IgD-negative memory B cell (primary cell): ENCODE measurements around the gene MAP3K14. TPM values are rescaled to one million over a fixed set of nuclear protein-coding genes. Genes with fewer than 3 reads are reported as not detected.

ENCODE experiments used
- H3K27ac Mint-ChIP-seq, 3 donors: one replicate each; pipeline ENCODE4 v1.8.0; 2020 to 2022; ENCODE audit warnings: mild to moderate bottlenecking in 3 of 3, mixed read lengths in 3 of 3, moderate library complexity in 1 of 3
- H3K27me3 Mint-ChIP-seq: one replicate; pipeline ENCODE4 v1.8.0; 2021; ENCODE audit warnings: mixed read lengths
- H3K36me3 Mint-ChIP-seq: one replicate; pipeline ENCODE4 v1.8.0; 2020; ENCODE audit warnings: mild to moderate bottlenecking, mixed read lengths
- H3K4me1 Mint-ChIP-seq, 3 donors: one replicate each; pipeline ENCODE4 v1.8.0; 2020 to 2022; ENCODE audit warnings: mixed read lengths in 3 of 3, mild to moderate bottlenecking in 1 of 3
- H3K4me3 Mint-ChIP-seq, 4 donors: one replicate each; pipeline ENCODE4 v1.8.0; 2020 to 2022; ENCODE audit warnings: mild to moderate bottlenecking in 4 of 4, mixed read lengths in 4 of 4, moderate library complexity in 3 of 4
- H3K9me3 Mint-ChIP-seq, 3 donors: one replicate each; pipeline ENCODE4 v1.8.0; 2020 to 2021; ENCODE audit warnings: mixed read lengths in 3 of 3, mild to moderate bottlenecking in 1 of 3
- polyA plus RNA-seq: library from polyadenylated mRNA; unstranded; fragments of 300-500 nt; fragmentation: Illumina TruSeq; gene quantifications from one replicate; pipeline ENCODE4 v1.2.3, GENCODE V29; 2021

The MAP3K14 gene
- polyA plus RNA-seq, 1 donor from 2014 or later: 31.5 TPM

DNA sequence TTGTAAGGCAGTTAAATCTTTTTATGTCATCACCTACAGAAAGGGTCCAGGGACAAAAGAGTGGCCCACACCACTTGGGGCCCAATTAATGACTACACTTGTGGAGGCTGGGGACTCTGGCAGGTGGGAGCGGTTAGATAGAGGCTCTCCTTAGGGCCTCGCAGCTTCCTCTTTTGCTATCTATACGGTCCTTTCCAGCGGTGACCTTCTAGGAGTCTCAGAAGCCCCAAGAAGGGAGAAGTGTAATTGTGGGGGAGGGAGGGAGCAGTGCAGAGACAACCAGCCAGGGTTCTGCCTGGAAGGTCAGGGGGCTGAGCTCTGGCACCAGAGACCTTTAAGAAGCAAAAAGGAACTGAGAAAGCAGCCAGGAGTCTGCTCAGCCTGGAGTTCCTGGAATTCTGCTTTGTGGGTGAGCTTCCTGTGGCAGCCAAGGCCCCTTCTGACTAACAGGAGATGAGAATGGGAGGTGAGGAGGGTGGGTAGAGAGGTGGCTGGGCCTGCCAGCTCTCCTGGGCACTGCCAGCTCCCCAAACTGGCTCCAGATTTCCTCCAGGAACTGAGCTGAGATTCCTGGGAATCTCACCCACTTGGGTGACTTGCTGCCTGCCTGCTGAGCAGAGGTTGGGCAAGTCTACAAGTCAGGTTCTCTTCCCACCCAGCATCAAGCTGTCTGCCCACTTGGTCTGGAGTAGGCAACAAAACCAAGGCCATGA, 16.3 kb upstream of the MAP3K14 start:
- Mint-ChIP-seq H3K9me3 (no peaks in the 10 kb centered on the region), H3K4me3 (peak overlapping the region in 2 of 4 donors; percentile 75 to 77), H3K27ac (peak overlapping the region in 1 of 3 donors; percentile 62), H3K36me3 (no peaks in the 10 kb centered on the region), H3K27me3 (no peaks in the 10 kb centered on the region), H3K4me1 (peaks cover 23 to 37% (median 32%) of the 10 kb centered on the region in 3 donors)

DNA sequence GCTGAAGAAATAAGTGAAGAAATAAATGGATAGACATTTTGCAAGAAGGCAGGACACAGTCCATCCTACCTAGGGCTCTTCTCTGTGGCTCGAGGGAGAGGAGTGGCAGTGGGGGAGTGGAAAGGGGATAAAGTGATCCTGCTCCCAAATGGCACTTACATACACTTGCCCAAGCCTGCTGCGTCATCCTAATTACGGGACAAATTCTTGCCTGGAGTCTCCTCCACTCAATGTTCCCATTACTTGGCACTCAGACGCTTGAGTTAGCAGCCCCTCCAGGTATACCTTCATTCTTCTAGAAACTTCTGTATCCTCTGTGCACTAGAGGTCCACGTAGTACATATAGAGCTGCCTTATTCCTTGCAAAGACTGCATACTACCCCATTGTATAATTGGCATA, 15.7 kb upstream of the MAP3K14 start:
- Mint-ChIP-seq H3K36me3 (no peaks in the 10 kb centered on the region), H3K27me3 (no peaks in the 10 kb centered on the region), H3K4me3 (peak overlapping the region in 1 of 4 donors; percentile 9), H3K4me1 (peaks cover 23 to 37% (median 32%) of the 10 kb centered on the region in 3 donors), H3K27ac (no peak overlapping the region), H3K9me3 (no peaks in the 10 kb centered on the region)

DNA sequence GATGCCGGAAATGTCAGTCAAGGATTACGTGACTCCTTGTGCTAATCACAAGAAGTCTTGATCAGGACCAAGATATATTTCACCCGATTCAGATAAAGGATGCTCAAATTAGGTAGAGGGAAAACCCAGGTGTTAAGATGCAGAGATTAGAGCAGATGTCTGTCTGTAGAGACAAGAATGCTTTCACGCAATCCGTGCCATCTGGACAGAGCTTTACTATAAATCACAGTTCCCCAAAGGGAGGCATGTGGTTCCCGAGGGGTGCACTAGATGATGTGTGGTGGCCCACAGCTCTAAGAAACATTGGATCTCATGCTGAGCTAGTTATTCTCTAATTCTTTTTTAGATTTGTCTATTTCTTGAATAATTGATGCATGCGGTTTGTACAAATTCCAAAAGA, 9.8 kb upstream of the MAP3K14 start:
- H3K36me3 Mint-ChIP-seq: no peaks in the 10 kb centered on the region
- peaks cover 7 to 12% (median 11%) of the 10 kb centered on the region in 3 donors for H3K4me1 Mint-ChIP-seq
- no peak overlapping the region for H3K27ac Mint-ChIP-seq
- no peaks in the 10 kb centered on the region for H3K9me3 Mint-ChIP-seq
- H3K4me3 Mint-ChIP-seq: no peak overlapping the region
- H3K27me3 Mint-ChIP-seq: peaks cover 4% of the 10 kb centered on the region

DNA sequence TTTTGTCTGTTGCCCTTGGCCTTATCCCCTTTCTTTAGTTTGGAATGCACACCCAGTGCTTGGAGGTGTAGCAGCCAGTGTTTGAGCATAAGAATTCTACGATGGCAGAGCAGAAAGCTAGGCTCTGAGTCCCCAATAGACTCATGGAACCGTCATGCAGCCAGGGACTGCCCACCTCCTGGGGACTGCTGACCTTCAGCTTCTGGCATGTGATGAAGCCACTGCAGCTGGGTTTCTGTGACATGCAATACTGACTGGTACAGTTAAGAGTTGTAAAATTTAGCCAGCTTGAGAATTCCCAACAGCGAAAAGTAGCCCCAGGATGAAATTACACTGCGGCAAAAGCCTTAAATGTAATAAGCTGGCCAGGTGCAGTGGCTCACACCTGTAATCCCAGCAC, 9.0 kb upstream of the MAP3K14 start:
- H3K27ac Mint-ChIP-seq: no peak overlapping the region
- no peaks in the 10 kb centered on the region for H3K36me3 Mint-ChIP-seq
- no peaks in the 10 kb centered on the region for H3K9me3 Mint-ChIP-seq

DNA sequence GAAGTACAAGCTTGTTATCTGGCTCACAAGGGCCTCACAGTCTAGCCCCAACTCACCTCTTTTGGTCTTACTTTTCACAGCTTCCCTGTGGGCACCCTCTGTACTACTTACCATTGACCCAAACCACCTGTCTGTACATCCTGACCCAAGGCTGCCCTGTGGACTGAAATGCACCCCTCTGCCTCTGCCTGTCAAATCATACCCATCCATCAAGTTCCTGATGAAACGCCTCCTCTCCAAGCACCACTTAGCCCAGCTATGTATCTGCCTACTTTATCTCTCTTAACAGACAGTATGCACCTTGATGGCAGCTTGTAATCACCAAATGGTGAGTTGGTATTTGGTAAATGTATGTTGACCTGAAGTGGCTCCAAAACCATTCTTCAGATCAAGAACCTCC, 7.5 kb upstream of the MAP3K14 start:
- Mint-ChIP-seq H3K4me1 (peaks cover 1 to 9% (median 5%) of the 10 kb centered on the region in 3 donors), H3K27ac (no peak overlapping the region), H3K36me3 (no peaks in the 10 kb centered on the region), H3K9me3 (no peaks in the 10 kb centered on the region), H3K4me3 (no peak overlapping the region), H3K27me3 (peaks cover 4% of the 10 kb centered on the region)

More for the DNA sequence above, 9.0 kb upstream of the MAP3K14 start:
- no peak overlapping the region for H3K4me3 Mint-ChIP-seq
- H3K27me3 Mint-ChIP-seq: peaks cover 4% of the 10 kb centered on the region
- H3K4me1 Mint-ChIP-seq: peaks cover 7 to 15% (median 11%) of the 10 kb centered on the region in 3 donors

DNA sequence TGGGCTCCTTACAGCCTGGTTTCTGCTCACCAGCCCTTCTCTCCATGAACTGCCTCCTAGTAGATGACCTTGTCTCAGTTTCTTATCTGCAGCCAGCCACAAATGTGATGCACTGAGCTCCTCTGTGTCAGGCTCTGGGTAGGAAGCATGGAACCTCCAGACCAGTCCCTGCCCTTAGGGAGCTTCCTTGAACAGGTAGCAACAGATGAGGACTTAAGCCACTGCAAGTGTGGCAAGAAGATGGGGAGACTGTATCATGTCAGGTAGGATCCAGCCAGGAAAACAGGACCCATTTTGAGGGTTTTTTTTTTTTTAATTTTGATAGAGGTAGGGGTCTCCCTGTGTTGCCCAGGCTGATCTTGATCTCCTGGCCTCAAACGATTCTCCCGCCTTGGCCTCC, 5.3 kb upstream of the MAP3K14 start:
- Mint-ChIP-seq H3K27me3 (peaks cover 4% of the 10 kb centered on the region), H3K27ac (no peak overlapping the region), H3K4me1 (peaks cover 3 to 8% (median 7%) of the 10 kb centered on the region in 3 donors), H3K36me3 (no peaks in the 10 kb centered on the region), H3K4me3 (no peak overlapping the region), H3K9me3 (no peaks in the 10 kb centered on the region)

DNA sequence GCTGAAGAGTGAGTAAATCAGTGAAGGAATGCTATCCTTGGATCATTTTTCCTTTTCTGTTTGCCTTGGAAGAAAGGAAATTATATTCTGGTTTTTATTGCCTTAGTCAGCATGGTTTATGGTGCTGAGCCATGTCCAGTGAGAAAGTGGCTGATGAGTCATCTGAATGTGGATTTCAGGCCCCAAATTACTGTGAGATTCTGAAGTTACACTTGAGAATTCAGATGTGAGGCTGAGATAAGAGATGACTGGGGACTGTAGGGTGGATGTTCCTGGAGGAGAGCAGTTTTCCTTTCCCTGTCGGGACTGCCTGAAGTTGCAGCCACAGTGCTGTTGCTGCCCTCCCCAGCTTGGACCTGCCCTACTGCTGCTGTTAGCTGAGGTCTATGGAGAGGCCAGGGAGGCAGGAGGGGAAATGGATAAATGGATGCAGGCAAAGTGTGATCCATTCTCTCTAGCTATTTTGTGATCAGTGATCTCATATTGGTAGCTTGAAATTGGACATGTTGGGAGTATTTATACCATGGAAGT, 4.2 kb upstream of the MAP3K14 start:
- Mint-ChIP-seq H3K27me3 (peaks cover 4% of the 10 kb centered on the region), H3K9me3 (no peaks in the 10 kb centered on the region), H3K4me3 (peak overlapping the region in 1 of 4 donors; percentile 6), H3K27ac (peak overlapping the region in 1 of 3 donors; percentile 6), H3K4me1 (peaks cover 4 to 8% (median 8%) of the 10 kb centered on the region in 3 donors), H3K36me3 (no peaks in the 10 kb centered on the region)

DNA sequence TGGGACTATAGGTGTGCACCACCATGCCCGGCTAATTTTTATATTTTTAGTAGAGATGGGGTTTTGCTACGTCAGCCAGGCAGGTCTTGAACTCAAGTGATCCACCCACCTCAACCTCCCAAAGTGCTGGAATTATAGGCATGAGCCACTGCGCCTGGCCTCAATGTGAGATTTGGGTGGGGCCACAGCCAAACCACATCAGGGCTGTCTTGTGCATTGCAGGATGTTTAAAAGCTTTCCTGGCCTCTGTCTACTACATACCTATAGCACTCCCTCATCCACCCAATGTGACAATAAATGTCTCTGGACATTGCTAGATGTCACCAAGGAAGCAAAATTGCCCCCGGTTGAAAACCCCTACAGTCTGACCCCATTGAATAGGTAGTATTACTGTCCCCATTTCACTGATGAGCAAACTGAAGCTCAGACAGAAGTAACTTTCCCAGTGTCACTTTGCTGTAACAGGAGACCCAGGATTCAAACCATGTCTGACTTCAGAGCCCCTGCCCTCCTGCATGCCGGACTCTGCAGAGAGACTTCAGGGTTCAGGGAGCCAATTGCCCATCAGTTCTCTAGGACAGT, 3.6 kb upstream of the MAP3K14 start:
- Mint-ChIP-seq H3K27me3 (peaks cover 4% of the 10 kb centered on the region), H3K9me3 (no peaks in the 10 kb centered on the region), H3K36me3 (peaks cover 2% of the 10 kb centered on the region), H3K4me1 (peaks cover 4 to 13% (median 13%) of the 10 kb centered on the region in 3 donors), H3K4me3 (no peak overlapping the region), H3K27ac (peak overlapping the region in 1 of 3 donors; percentile 6)

DNA sequence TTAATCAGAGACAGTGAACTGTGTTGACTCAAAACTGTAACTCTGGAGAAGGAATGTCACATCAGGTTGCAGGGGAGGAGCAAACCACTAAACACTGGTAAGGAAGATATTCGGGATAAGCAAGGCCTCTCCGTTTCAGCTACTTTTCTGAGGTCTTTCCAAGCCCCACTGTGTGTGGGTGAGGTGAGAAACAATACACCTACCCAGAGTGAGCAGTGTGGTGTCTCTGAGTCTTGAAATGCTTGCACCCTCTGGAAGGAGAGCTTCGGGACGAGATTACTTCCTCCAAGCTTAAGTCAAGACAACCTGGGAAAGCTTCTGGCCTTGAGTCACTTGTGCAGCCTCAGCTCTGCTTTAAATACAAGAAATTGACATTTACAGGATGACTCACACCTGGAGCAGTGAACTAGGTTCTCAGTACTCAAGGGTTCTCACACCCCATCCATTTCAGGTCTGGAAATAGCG, 2.5 kb upstream of the MAP3K14 start:
- H3K36me3 Mint-ChIP-seq: peaks cover 2% of the 10 kb centered on the region
- H3K4me1 Mint-ChIP-seq: peaks cover 11 to 20% (median 17%) of the 10 kb centered on the region in 3 donors
- H3K27me3 Mint-ChIP-seq: peaks cover 4% of the 10 kb centered on the region
- no peak overlapping the region for H3K4me3 Mint-ChIP-seq
- H3K27ac Mint-ChIP-seq: no peak overlapping the region
- no peaks in the 10 kb centered on the region for H3K9me3 Mint-ChIP-seq

DNA sequence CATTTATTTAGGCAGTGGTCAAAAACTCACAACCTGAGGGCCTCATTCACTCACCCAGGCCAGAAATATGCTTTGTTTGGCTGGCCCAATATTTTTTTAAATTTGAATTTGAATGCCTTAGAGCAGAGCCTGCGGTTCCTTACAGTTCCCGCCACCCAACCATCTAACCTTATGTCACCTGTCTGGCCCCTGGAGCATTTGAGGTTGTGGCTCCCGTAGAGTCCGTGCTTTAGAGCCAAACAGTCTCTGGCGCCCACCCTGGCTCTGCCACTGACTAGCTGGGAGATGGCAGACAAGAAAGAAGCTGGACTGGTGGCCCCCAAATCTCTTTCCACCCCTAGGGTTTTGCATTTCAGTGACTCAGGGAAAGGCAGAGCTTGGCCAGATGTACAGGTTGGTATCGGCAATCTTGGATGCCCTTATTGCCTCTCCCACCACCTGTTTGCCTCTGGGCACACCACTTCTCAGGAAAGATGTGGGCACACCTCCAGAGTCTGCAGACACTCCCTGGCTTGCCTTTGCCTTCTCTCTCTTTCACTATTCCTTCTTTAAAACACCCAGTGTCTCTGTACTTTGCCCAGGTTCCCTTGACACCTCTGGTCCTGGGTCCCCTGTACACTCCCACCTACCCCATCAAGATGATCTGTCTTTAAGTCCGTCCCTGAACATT, 1.9 kb upstream of the MAP3K14 start:
- Mint-ChIP-seq H3K9me3 (no peaks in the 10 kb centered on the region), H3K4me1 (peaks cover 16 to 25% (median 22%) of the 10 kb centered on the region in 3 donors), H3K36me3 (peaks cover 2% of the 10 kb centered on the region), H3K4me3 (peak overlapping the region in 2 of 4 donors; percentile 56), H3K27ac (peak overlapping the region in 1 of 3 donors; percentile 97), H3K27me3 (peaks cover 1% of the 10 kb centered on the region)

DNA sequence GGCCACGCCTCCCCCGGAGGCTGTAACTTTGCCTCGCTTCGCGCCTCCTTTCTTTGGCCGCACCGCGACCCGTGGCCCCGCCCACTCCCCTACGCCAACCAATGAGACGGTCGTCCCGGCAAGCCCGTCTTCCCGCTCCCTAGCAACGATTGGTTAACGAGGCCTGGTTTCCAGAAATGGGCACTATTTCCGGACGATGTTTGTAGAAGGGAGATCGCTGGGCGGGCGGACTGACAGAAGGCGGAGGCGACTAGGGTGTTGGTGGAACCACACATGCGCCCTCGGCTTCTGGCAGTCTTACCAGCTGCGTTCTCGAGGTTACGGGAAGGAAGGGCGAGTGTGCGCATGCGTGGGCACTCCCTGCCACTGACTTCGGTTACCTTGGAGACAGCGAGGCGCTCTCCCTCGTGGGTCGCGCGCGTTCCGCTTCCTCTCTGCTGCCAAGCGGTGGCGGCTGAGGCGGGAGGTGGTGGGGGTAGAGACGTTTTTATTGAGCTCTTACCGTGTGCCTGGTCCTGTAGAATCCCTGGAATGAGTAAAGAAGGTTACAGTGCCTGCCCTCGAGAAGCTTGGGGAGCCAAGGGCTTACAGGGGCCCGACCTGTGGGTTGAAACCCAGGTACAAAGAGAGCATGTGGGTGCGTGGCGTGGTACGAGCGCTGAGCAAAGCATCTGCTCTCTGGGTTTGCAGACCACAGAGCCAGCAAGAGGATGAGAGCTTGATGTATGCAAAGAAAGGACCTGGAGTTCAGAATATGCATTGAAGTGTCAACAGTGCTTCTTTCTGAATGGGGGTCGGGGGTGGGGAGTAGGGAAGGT, 500 bp upstream of the MAP3K14 start:
- Mint-ChIP-seq H3K4me1 (peaks cover 28 to 37% (median 30%) of the 10 kb centered on the region in 3 donors), H3K4me3 (peak overlapping the region; percentile 84 to 95 (median 90)), H3K27me3 (no peaks in the 10 kb centered on the region), H3K36me3 (peaks cover 2% of the 10 kb centered on the region), H3K27ac (peak overlapping the region; percentile 75 to 97 (median 92)), H3K9me3 (no peaks in the 10 kb centered on the region)

DNA sequence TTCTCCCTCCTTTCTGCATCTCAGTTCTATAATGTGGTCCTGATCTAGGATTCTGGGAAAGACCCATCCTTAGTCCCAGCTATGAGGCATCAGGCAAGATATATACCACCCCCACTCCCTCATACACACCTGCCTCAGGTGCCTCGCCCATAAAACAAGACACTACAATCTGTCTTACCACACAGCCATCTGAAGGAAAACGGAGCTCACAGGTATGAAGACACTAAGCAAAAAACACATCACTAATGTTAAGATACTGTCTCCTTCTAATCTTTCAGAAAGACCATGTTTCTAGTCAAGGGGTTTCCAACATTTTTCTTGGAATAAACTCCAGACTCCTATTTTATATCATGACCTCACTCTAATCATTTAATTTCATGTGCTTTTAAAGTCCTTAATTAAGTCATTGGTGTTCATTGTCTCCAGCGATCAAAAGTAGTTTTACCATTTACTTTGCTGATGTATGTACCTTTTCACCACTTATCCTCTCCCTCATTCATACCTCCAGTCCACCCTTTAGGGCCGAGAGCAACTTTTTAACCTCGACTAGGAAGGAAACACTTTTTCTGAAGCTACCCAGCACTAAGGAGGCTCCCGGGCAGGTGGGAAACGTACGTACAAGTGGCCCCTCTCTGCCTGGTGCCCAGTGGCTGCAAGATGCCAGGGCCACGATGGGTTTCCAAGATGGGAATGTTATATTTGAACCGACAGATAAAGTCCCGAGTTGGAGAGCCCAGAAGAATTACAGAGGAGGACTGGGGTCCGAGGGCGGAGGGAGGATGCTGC, 979 bp downstream of the MAP3K14 start:
- H3K4me3 Mint-ChIP-seq: peak overlapping the region; percentile 88 to 92 (median 90)
- no peaks in the 10 kb centered on the region for H3K27me3 Mint-ChIP-seq
- peak overlapping the region; percentile 61 to 98 (median 89) for H3K27ac Mint-ChIP-seq
- peaks cover 37 to 50% (median 40%) of the 10 kb centered on the region in 3 donors for H3K4me1 Mint-ChIP-seq
- peaks cover 4% of the 10 kb centered on the region for H3K36me3 Mint-ChIP-seq
- H3K9me3 Mint-ChIP-seq: no peaks in the 10 kb centered on the region

DNA sequence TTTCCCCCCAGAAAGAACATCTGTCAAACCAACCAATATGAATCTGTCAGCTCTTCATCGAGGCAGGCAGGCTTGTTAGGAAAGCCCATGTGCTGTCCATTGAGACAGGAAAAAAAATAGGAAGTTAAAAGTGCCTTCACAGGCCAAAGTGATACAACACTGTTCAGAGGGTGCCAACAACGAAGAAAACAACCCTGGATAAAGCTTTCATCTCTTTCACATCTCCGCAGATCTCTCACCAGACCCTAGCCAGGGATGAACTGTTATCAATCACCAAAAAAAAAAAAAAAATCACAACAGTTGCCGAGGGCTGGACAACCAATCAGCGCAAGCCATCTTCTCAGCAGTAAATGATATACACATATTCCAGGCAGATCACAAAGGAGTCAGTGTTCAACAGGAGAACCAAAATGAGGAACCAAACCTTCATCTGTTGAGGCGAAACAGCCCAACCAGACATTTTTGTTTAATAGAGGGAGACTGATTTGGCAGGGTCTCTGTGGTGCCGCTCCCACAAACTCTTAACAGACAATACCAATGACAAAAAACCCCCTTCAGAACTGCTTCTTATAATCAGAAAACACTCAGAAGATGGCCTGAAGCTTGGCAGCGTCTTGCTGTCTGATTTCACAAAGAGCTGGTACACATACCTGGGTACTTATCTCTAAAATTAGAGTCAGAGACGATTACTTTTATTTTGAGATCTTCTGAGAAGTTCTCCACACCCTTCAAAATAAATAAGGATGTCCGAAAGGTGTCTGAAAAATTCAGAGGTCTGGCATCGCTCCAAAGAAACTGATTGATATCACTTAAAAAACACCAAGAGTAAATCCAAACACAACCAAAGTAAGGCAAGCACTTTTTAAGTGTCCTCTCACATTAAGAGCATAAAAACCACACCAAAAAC, 1.8 kb downstream of the MAP3K14 start:
- no peaks in the 10 kb centered on the region for H3K9me3 Mint-ChIP-seq
- H3K27ac Mint-ChIP-seq: peak overlapping the region; percentile 61 to 98 (median 89)

More for the DNA sequence above, 1.8 kb downstream of the MAP3K14 start:
- H3K36me3 Mint-ChIP-seq: peaks cover 4% of the 10 kb centered on the region
- no peaks in the 10 kb centered on the region for H3K27me3 Mint-ChIP-seq
- peak overlapping the region; percentile 88 to 92 (median 90) for H3K4me3 Mint-ChIP-seq
- H3K4me1 Mint-ChIP-seq: peaks cover 43 to 58% (median 48%) of the 10 kb centered on the region in 3 donors
